Hematopoietic multipotent progenitor cell treated with erythropoietin and hydrocortisone succinate and interleukin-3 and kit ligand, for 8 days (in vitro differentiated cells): Measurements from ENCODE around the gene SAFB2.
A peak's percentile ranks its signal among the peaks of the same experiment; 100 is the strongest.

ENCODE experiments used
- DNase-seq: peaks from one replicate; pipeline ENCODE4 v3.0.0-alpha.2; 2015

Gene SAFB2

GRCh38 chr19:5607318-5608275 lies 15.0 kb downstream of the SAFB2 start:
- DNase-seq = no peak

- DNase-seq = no peak
Observed at GRCh38 chr19:5605362-5605761, 17.2 kb downstream of the SAFB2 start.

DNA sequence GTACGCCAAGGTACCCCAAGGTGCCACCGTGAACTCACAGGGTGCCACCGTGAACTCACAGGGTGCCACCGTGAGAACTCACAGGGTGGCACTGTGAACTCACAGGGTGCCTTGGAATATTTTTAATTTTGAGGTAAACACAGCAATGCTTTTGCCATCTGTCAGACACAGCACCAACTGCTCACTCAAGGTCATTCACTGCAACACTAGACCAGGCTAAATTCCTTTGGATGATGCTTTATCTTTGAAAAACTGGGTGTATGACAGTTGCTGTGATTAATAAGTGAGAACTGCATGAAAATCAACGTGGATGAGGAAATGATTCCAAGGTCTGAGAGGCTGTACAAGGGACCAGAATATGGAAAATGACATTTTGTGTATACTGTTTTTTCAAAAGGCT lies 18.9 kb downstream of the SAFB2 start:
- no peak for DNase-seq

DNA sequence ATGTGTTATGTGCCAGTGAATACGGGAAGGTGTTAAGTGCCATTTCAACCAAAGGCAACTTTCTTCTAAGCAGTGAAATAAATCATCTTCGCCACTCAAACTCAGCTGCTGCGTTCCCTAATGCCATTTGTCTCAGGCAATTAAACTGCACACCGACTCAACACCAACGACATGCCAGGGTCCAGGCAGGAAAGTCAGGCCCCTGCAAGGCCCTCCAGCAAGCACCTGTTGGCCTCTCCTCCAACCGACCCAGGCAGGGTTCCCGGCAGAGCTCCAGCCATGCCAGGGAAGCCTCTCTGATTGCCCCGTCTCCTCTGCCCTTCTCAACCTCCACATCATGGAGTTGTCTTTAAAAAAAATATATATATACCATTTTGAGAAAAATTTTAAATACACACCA lies 21.8 kb downstream of the SAFB2 start:
- no peak for DNase-seq

DNA sequence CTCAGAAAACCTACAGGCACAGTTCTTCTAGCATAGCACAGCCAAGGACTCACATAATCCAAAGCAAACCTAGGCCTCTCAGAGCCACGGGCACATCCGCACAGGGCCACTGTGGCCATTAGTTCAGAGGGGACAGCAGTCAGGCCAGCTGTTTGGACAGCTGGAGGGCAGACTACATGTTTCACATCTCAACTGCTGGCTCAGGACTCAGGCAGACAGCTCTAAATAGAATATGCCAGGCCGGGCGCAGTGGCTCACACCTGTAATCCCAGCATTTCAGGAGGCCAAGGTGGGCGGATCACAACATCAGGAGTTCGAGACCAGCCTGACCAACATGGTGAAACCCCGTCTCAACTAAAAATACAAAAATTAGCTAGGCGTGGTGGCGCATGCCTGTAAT lies 26.8 kb downstream of the SAFB2 start:
- no peak for DNase-seq

GRCh38 chr19:5595129-5595528 lies 27.4 kb downstream of the SAFB2 start:
- DNase-seq = no peak

DNA sequence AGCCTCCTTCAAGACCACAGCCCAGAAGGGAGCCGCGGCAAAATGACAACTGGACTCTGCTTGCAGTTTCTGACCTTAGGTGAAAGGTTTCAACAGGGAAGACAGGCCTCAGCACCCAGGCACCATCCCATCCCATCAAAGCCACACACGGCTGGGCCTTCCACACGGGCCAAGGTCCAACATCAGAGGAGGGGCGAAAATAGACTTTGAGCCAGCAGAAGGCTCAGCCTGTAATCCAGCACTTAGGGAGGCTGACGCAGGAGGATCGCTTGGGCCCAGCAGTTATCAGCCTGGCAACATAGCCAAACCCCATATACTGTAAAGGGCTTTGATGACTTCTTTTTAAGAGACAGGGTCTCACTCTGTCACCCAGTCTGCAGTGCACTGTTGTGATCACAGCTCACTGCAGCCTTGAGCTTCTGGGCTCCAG lies 28.0 kb downstream of the SAFB2 start:
- no peak for DNase-seq

DNA sequence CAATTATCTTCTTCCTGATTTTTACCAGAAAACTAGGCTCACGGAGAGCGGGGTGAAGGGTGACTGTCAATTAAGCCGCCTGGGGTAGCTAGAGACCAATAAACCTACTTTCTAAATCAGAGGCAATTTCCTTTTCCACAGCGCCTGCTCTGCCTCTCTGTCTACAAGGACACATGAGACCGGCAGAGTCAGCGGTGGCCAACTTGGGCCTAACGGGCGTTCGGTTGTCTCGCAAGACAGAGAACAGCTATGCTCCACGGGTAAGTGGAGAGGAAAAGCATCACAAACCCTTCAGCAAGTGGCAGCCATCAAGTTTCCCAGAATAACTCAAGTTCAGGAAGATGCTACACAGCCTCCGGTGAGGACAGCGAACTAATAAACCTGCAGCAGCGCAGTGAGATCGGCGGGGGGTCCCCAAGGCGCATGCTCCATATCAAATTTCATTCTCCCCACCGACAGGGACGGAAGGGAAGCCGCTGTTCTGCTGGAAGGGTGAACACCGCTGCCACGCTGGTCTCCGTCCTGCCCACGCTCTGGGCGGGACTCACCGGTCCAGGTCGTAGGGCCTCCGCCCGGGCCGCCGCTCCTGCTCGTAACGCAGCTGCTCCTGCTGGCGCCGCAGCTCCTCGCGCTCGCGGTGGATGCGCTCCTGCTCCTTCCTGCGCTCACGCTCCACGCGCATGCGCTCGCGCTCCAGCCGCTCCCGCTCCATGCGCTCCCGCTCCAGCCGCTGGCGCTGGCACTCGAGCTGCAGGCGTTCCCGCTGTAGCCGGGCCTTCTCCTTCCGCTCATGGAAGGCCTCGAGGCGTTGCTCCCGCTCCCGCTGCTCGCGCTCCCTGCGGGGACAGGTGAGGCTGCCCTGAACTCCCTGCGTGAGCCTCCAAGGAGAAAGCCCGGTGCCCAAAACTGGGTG lies 29.0 kb downstream of the SAFB2 start:
- DNase-seq = no peak

DNA sequence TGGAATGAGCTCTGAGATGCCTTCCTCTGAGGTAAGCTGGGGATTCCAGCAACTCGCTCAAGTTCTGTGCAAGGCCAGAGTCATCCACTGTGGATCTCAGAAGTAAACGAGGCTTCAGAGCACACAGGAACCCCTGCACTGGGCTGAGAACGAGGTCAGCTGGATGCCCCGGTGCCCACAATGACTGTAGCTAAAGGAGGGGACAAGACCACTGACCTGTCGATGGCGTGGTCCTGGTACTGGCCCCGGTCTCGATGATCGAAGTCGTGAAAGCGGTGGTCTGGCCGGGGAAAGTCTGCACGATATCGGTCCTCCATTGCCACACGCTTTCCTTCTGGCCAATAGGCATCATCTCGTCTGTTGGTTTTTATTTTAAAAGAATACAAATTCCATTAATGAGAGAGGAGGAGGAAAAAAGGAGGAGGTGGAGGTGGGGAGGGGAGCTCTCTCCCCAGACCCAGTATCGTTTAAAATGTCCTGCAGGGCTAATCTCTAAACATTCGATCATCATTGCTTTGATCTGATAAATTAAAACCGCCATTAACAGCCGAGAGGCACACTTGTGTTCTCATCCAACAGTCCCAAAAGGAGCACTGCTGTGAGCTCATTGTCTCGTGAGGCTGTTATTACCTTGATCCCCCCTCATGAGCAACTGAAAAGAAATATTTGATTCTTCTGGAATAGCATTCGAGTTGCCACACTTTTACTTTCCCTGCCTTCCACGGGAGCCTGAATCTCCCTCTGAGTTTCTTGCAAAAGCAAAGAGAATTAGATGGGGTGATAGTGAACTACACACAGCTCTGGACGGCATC lies 29.8 kb downstream of the SAFB2 start:
- DNase-seq = no peak

DNA sequence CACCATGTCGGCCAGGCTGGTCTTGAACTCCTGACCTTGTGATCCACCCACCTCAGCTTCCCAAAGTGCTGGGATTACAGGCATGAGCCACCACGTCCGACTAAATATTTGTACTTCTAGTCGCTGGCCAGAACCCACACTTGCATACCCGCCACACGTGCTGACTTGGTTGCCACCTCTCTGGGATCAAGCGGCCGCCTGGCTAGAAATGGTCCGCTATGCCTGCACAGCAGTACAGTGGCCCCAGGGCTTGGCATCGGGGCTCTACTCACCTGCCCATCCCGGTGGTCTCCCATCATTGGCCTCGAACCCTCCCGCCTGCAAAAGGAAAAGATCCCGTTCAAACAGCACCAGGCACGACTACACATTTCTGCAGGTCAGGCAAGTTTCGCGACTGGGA lies 31.1 kb downstream of the SAFB2 start:
- no peak for DNase-seq

DNA sequence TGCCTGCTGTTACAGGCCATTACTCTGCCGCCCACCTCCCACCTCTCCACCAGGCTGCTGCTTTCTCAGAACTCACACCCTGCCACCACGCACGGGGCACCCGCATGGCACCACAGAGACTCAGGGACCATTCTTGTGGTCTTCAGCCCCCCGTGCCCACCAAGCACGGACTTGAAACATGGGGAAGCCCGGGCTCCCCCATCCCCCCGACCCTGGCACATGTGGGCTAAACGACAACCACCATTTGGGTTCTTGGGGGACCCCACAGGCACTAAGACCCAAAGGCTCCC lies 31.8 kb downstream of the SAFB2 start:
- DNase-seq = no peak

- no peak for DNase-seq
Observed at GRCh38 chr19:5590151-5590864, 32.3 kb downstream of the SAFB2 start.

GRCh38 chr19:5588906-5589676 lies 33.5 kb downstream of the SAFB2 start:
- DNase-seq = no peak

GRCh38 chr19:5588441-5588840 lies 34.1 kb downstream of the SAFB2 start:
- no peak for DNase-seq

GRCh38 chr19:5587661-5588060 lies 34.9 kb downstream of the SAFB2 start:
- DNase-seq = no peak

DNA sequence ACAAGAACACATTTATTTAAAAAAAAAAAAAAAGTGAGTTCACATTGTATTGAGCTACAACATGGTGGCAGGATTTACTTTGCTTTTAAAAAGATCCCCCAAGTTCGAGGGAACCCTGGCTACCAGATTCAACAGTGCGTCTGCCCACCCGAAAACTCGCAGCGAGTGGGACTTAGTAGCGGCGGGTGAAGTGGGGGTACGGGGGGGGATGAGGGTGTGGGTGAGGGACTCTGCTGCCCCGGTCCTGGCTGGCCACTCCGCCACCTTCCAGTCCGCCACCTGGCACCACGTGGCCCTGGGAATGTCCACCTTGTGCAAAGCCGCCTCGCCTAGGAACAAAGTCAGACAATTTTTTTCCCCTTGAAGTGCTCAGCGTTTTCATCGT lies 35.5 kb downstream of the SAFB2 start:
- DNase-seq = no peak

DNA sequence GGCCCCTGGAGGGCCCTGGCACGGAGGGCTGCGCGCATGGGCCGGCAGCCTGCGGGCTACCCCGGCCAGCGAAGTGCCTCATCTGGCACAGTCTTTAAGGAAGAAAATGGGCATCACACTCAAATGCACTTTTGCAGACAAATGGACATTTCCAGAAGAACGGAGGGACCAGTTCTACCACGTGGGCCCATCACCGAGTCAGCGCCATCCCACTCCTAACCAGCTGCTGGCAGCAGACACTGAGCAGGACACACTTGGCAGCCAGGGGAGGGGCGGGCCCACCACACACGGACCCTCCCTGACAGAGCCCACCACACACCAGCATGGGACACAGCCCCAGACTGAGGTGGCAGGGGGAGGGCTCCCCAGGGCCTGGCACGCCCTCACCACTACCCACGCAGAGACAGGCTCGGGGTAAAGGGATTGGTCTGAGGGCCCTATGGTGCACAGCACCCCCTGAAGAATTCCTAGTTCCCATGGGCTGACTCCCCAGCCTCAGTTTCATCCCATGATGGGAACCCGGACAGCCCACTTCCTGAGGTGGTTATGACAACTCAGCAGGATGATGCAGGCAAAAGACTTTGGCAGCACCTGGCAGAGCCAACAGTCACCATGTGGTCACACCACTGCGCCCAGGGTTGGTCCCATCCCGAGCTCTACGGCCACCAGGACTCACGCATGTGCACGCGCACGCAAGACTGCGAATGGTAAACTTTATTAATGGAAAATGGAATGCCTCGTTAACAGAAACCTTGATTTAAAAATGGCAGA lies 36.1 kb downstream of the SAFB2 start:
- DNase-seq = peak; percentile 42

DNA sequence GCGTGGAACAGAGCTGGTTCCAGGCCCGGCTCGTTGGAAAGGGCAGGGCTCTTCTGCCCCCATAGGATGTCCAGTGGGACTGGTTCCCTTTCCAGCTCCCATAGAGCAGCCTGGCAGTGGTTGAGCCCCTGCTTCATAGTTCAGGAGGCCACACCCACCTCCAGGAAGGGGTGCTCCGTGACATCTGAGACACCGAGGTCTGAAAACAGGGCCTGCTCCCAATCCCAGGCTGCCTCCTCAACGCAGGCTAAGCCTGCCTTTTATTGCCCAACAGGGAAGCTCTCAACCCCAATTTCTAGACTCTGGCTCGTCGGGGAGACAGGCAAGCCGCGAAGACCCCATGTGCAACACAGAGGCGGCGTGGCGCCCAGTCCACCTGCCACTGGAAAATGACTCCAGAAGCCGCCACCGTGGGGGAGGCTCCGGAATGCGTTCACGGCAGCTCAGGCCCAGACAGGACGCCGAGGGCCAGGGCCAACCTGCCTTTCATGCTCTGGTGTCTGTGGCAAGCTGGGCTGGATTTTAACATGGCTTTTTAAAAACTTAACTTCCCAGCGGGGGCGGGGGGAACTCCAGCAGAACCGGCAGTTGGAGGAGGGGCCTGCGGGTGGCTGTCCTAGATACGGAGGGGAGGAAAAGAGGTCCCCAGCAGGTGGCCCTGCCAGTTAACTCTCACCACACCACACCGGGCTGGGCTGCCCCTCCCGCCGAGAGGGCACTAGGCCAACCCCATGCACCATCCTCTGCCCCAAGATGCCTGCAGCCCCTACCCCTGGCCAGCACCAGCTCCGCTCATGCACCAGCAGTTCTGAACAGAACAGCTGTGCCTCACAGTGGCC lies 36.9 kb downstream of the SAFB2 start:
- peak; percentile 94 for DNase-seq

- no peak for DNase-seq
Observed at GRCh38 chr19:5580161-5580571, 42.4 kb downstream of the SAFB2 start.

GRCh38 chr19:5579697-5580096 lies 42.9 kb downstream of the SAFB2 start:
- no peak for DNase-seq
